AML-193 (cell line): ENCODE measurements around the gene PPM1N.

ENCODE experiments used
- DNase-seq, 2 experiments: peaks; one replicate each; lab custom pipeline; 2025; lab: John Stamatoyannopoulos, UW

PPM1N gene

GRCh38 chr19:45492137-45492626 is 6.1 kb upstream of the PPM1N start:
- no peak for DNase-seq

GRCh38 chr19:45492627-45493470 is 5.4 kb upstream of the PPM1N start:
- no peak for DNase-seq

GRCh38 chr19:45494261-45494916 is 3.9 kb upstream of the PPM1N start:
- DNase-seq = no peak

- no peak for DNase-seq
Measured at GRCh38 chr19:45495178-45495577, 3.1 kb upstream of the PPM1N start.

- no peak for DNase-seq
Measured at GRCh38 chr19:45496349-45496953, 1.8 kb upstream of the PPM1N start.

- no peak for DNase-seq
Measured at GRCh38 chr19:45497791-45498190, 452 bp upstream of the PPM1N start.

GRCh38 chr19:45499196-45500180 is 1.2 kb downstream of the PPM1N start:
- DNase-seq = no peak

GRCh38 chr19:45500918-45501729 is 2.9 kb downstream of the PPM1N start:
- no peak for DNase-seq

GRCh38 chr19:45501730-45502014 is 3.4 kb downstream of the PPM1N start:
- DNase-seq = no peak

- DNase-seq = no peak
Measured at GRCh38 chr19:45502111-45502510, 3.9 kb downstream of the PPM1N start.

GRCh38 chr19:45503909-45504308 is 5.7 kb downstream of the PPM1N start:
- DNase-seq = no peak

- DNase-seq = no peak
Measured at GRCh38 chr19:45505151-45505995, 7.1 kb downstream of the PPM1N start.

- no peak for DNase-seq
Measured at GRCh38 chr19:45505996-45506245, 7.7 kb downstream of the PPM1N start.

GRCh38 chr19:45506246-45506988 is 8.2 kb downstream of the PPM1N start:
- DNase-seq = peak; percentile 64 to 66

- DNase-seq = peak; percentile 87
Measured at GRCh38 chr19:45506989-45507871, 9.0 kb downstream of the PPM1N start, which contains the start of gene VASP. Gene VASP (plus strand): TSS chr19:45507479. CDS start chr19:45507772, 293 bp downstream.

- DNase-seq = no peak
Measured at GRCh38 chr19:45507872-45508416, 9.7 kb downstream of the PPM1N start.

GRCh38 chr19:45508417-45508860 is 10.2 kb downstream of the PPM1N start:
- no peak for DNase-seq
